ELF-1 (cell line): ENCODE data around the gene GRAP.

Experiments used
- DNase-seq: peaks from one replicate; pipeline ENCODE4 v3.0.0-alpha.2; 2016; ENCODE audit warnings: low read depth, low spot score

The GRAP gene

DNA sequence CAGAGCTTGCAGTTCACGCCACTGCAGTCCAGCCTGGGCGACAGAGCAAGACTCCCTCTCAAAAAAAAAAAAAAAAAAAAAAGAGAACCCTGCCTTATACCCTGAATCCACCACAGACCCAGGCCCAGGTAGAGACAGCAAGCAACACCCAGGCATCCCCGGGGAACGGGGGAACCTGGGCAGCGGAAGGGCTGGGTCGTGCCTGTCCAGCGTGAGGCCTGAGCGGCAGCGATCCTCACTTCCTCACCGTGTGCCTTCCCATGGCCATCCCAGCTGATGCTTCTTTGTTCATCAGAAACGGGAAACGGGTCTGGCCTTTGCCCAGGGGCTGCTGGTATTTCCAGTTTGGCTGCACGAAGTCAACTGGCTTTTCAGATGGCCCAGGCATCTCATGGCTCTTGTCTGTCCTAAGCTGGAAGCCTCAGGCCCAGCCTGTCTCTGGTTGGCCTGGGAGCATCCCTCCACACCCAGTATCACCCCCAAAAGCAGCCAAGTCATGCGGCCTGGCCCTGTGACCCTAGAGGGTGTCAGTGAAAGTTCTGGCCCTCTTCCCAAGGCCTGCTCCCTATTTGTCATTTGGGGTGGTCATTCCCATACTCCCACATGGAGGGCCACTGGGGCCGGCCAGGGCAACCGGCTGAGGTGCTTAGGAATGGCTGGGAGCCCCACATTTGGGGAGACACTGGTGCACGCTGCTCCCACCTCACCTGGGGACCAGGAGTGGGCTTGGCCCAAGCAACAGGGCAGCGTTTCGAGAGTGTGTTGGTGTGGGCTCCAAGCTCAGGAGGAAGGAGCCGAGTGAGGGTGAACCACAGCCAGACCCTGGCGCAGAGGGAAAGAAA lies 62.3 kb downstream of the GRAP start:
- peak; percentile 67 for DNase-seq

- DNase-seq: peak; percentile 49
Measured at GRCh38 chr17:18981642-18982424, 64.9 kb downstream of the GRAP start.

DNA sequence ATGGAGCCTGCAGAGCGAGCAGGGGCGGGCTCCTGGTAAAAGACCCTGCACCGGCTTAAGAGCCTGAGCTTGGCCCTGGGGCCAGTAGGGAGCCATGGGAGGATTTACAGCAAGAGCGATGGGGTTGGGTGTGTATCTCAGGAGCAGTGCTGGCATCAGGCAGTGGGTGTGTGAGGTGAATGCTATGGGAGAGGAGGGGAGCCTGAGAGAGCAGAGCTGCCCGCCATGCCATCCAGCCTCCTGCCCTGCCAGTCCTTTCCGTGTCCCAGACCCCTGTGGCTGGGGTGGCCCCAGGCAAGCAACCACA lies 65.5 kb downstream of the GRAP start:
- no peak for DNase-seq

DNA sequence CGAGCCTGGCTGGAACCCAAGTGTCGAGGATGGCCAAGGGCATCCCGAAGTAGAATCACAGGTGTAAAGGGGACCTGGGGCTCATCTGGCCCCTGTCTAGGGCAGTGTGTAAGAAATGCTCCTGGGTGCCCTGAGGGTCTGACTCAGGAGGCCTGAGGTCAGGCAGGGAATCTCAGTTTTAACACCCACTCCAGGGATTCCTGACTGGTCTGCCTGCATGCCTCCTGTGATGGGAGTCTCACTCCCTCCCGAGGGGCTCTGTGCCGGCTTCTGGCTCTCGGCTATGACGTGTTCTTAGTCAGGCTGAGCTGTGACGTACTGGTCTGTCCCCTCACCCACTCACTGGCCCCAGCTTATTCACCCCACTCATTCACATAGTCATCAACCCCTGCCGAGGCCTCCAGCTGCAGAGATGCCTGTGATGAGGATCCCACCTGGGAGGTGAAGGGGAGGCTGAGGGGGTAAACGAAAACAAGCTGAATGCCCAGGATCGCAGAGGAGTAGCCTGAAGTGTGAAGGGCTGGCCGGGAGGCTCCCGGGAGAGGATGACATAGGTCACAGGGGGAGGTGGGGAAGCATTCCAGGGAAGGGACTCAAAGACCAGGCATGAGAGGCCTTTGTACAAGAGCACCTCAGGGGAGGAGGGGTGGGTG lies 65.9 kb downstream of the GRAP start:
- peak; percentile 76 for DNase-seq

DNA sequence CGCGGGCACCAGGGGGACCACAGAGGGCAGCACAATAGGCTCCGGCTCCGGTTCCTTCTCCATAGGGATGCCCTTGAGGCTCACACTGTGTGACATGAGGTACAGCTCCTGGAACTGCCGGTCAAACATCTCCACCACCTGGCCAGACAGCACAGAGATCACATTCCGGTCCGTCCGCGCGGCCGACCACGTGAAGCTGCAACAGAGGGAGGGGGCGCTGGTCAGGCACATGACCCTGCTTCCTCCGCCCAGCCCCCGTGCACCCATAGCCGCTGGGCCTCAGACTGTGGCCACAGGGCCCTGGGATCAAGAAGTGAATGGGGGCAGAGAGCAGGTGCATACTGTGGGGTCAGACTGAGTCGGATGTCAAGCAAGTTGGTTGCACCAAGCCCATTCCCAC lies 68.1 kb downstream of the GRAP start:
- DNase-seq: no peak

DNA sequence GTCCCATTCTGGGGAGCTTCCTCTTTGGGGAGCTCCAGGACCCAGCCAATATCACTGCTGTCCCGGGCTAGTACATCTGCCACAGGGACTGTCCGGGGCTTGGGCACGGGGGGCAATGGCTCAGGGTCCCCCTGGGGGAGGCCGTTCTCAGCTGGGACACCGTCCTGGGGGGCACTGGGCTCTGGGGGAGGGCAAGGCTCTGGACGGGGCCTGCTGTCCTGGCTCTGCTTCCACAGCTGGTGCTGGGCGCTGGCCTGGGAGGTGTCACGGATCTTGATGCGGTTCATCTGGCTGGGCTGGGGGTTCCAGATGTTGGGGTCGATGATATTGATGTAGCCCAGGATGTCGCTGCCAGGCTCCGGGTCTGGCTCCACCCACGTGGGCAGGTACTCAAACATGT lies 68.7 kb downstream of the GRAP start:
- DNase-seq: no peak

DNA sequence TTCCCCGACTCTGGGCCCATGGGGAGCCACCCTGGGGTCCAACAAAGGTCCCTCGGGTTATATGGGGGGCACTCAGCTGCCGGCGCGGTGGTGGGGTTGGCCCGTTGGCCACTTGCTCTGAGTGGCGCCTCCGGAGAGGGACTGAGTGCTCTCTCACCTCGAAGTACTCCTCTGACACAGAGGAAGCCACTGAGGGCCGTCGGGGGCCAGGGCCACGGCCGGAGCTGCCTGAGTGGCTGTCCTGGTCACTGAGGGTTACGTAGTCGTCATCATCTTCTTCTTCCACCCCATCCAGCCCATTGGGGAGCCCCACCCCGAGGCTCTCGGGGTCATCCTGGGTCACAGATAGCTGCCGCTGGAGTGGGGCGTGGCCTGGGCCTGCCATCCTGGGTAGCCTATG lies 69.1 kb downstream of the GRAP start:
- no peak for DNase-seq

- DNase-seq: no peak
Measured at GRCh38 chr17:18977021-18977420, 69.7 kb downstream of the GRAP start.

- no peak for DNase-seq
Measured at GRCh38 chr17:18976201-18976600, 70.6 kb downstream of the GRAP start.

GRCh38 chr17:18975597-18975996 lies 71.2 kb downstream of the GRAP start:
- DNase-seq: no peak

DNA sequence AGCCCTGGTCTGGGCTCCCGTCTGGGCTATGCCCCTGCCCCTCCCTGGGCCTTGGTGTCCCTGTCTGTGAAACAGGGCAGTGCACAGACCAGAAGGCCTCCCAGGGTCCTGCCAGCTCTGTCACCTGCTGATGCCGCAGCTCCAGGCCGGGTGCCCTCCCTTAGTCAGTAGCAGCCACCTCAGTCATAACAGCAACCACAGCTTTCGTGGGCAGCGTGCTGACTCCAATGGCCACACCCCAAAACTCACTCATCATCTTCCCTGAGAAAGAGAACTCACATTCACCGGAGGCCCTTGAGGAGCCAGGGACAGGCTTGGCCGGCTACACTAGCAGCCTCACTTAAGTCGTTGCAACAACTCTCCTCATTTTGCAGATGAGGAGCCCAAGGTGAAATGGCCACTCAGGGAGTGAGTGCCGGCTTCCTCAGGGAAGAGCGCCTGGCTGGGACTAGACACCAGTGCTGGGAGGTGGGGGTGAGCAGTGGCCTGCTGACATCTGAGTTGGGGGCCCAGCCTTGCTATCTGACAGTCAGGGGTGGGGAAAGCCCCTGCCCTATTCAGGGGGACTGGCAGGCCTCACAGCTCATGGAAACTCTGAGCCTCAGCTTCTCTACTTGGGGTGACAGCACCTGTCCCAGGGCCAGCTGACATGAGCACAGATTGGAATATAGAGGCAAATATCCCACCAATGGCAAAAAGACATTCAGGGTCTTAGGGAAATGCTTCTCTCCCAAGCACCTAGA lies 72.2 kb downstream of the GRAP start:
- no peak for DNase-seq

DNA sequence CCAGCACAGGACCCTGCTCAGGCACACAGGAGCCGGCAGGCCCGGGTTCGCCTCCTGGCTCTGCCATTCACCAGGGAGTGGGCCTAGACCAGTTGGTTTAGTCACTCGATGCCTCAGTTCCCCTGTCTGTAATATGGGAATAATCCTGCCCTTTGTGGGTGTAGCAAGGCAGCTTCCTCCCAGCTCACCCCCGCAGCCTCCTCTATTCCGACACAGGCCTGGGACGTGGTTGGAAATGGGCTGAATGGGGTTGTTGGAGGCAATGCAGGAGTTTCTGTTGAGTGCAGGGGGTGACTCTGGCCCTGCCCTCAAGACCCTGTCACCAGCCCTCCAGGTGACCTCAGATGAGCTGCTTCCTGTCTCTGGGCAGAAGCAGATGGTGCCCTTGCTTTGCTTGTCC lies 75.0 kb downstream of the GRAP start:
- no peak for DNase-seq
